Fibroblast of pulmonary artery (primary cell): ENCODE data around the gene FHIT.

Experiments
- DNase-seq: peaks from one replicate; pipeline ENCODE4 v3.0.0-alpha.2; 2010; ENCODE audit warnings: low read depth
- H3K4me3 ChIP-seq: replicated peaks from 2 replicates; pipeline ENCODE4 v1.5.1; 2011; ENCODE audit warnings: low read depth, mild to moderate bottlenecking, control low read depth, low read length, moderate library complexity
- CTCF ChIP-seq: IDR thresholded peaks from 2 replicates; pipeline ENCODE4 v1.5.1; 2011; ENCODE audit warnings: mild to moderate bottlenecking, control low read depth, low read length, inconsistent platforms; ENCODE audit errors: missing control alignments

The FHIT gene

GRCh38 chr3:60967141-60967540 lies 284.1 kb downstream of the FHIT start:
- no peak for TF ChIP-seq CTCF
- no peak for DNase-seq
- H3K4me3 ChIP-seq: no peak overlapping the region

GRCh38 chr3:60957541-60957940 lies 293.7 kb downstream of the FHIT start:
- DNase-seq: no peak

GRCh38 chr3:60956729-60957128 lies 294.5 kb downstream of the FHIT start:
- no peak for TF ChIP-seq CTCF
- H3K4me3 ChIP-seq: no peak overlapping the region
- no peak for DNase-seq

More at GRCh38 chr3:60957541-60957940, 293.7 kb downstream of the FHIT start:
- H3K4me3 ChIP-seq: no peak overlapping the region
- TF ChIP-seq CTCF: no peak

DNA sequence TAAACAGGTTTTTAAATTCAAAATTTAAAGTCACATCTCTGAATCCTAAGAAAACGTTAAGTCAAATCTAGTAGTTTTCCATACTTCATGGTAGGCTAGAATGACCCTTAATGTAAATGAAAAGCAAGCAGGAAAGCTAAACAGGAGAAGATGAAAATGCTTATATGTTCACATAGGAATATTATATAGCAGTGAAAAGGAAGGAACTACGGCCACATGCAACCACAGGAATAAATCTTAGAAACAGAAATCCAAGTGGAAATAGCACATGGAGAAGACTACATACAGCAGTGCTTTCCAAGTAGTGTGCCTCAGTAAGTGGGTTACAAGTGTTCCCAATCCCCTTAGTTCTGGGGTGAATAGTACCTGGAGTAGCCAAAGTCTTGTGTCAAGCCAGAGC lies 296.2 kb downstream of the FHIT start:
- no peak overlapping the region for H3K4me3 ChIP-seq
- DNase-seq: no peak

GRCh38 chr3:60954048-60954447 lies 297.2 kb downstream of the FHIT start:
- H3K4me3 ChIP-seq: no peak overlapping the region
- no peak for TF ChIP-seq CTCF
- DNase-seq: no peak

More for the DNA sequence above, 296.2 kb downstream of the FHIT start:
- TF ChIP-seq CTCF: no peak

- peak; percentile 14 for DNase-seq
- TF ChIP-seq CTCF: no peak
- no peak overlapping the region for H3K4me3 ChIP-seq
These were observed 297.9 kb downstream of the FHIT start for GRCh38 chr3:60953351-60953750.

GRCh38 chr3:60952055-60952454 lies 299.2 kb downstream of the FHIT start:
- H3K4me3 ChIP-seq: no peak overlapping the region
- TF ChIP-seq CTCF: no peak
- DNase-seq: no peak
